KBM-7 (cell line): ENCODE measurements around the gene SPECC1.
A peak's percentile ranks its signal among the peaks of the same experiment; 100 is the strongest.

Source experiments
- DNase-seq: peaks from one replicate; pipeline ENCODE4 v3.0.0-alpha.2; 2015
- in situ Hi-C: fragments of 300-500 bp; cut with MboI; formaldehyde crosslinking; loops from 2 replicates; pipeline ENCODE4 v1.14.3; 2020; ENCODE audit warnings: low sequenced_read_pairs, low pct_unique_long_range_greater_than_20kb, mixed read lengths

The SPECC1 gene

DNA sequence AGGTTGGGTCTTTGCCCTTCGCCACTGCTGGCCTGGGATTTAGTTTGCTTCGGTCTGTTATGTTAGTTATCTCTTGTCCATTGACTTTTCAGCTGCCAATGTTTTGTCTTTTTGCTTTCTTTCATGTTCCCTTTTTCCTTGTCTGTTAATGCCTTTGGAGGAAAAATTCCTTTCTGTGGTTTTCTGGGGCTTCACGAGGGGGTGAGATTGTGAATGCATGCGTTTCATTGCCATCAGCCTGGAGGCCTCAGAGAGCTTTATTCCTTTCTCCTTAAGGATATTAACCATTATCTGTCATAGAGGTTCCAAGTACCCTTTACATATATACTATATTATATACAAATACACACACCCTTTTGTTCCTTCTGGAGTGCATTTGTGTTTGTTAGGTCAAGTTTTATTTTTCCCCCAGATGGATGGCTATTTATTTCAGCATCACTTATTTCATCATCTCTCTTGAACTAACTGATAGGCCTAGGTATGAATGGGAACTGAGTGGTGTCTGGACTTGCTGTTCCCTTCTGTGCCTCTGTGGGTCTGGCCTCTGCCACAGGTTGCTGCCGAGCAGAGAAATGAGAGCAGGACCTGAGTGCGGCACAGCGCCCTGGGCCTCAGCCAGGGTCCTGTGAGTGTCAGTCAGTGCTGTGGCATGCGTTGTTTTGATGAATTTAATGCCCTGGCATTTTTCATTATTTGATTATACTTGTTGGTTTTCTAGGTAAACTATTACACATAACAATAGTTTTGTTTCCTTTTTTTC is 264.8 kb downstream of the SPECC1 start:
- in situ Hi-C loops = no loop called here
- no peak for DNase-seq

DNA sequence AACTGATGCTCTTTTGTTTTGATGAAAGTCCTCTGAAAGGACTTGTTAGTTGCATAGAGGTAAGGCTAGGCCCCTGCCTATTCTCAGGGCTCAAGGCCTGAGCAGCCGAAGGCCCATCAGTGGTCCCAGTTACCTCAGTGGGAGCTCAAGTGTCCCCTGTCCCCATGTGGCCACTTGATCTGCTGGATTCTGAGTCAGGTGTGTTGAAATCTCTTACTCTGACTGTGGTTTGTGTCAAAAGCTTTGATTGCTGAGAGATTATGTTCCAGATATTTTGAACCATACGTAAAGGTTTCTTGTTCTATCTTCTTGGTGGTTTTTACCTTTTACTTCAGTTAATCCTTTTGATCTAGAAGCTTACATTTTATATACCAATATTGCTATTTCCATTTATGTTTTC is 266.5 kb downstream of the SPECC1 start:
- in situ Hi-C loops = no loop called here
- no peak for DNase-seq

DNA sequence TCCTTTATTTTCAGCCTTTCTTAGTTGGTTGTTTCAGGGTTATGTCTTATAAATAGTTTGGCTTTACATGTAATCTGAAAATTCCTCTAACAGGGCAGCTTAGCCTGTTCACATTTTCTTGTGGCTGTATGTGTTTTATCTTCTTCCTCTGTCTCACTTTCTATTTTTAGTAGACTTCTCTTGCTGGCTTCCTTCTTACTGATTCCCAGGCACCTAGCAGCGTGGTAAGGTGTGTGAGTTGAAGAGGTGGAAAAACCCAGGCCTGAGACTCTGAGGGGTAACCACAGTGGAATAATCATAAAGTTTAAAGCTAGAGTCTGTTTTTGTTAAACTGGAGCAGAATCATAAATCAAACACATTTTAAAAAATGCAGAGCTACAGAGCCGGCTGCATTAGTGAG is 267.3 kb downstream of the SPECC1 start:
- no peak for DNase-seq
- in situ Hi-C loops = no loop called here

DNA sequence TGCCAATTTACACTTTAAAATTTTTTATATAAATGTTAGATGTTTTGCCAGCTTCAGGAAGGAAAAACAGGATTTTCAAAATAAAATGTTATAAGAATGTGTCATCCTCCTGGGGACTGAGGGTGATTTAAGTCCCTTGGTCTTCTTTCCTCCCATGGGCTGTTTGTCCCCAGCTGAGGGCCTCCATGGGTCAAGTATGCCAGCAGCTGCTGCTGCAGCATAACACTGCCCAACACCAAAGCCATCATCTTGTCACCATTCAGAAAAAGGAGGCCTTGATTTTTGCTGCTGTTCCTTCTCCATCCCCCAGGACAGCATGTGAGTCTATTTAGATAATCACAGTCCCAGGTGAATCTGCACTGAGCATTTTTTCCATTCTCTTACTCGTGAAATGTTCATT is 269.6 kb downstream of the SPECC1 start:
- in situ Hi-C loops = no loop called here
- no peak for DNase-seq

DNA sequence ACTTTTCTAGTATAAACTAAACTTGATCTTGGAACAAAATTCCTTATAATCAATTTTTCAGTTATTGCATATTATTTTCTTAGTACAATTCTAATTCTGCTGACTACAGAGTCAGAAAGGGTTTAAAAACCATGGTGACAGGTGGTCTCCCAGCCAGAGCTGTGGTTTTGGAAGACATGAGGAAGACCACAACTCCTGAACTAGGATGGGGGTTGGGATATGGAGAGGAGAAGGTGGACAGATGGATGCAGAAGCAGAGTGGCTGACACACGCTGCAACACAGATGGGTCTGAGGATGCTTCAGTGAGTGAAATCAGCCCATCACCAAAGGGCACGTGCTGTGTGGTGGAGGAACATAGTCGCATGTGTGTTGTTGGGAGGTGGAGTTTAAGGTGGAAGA is 270.5 kb downstream of the SPECC1 start:
- in situ Hi-C loops = no loop called here
- no peak for DNase-seq

DNA sequence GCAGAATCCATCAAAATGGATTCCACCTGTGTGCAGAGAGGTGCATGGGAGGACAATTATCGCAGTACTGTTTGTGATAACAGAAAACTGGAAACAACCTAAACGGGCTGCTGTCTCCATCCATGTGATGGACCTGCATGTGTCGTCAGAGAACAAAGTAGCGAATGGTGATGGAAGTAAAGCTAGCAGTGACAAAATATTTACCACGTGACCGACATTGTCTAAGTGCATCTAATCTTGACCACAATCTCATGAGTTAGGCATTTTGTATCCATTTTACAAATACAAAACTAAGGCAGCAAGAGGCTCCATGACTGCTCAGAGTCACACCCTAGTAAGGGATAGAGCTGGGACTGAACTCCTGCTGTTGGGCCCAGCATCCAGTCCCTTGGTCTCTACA is 270.9 kb downstream of the SPECC1 start:
- DNase-seq = no peak
- in situ Hi-C loops = no loop called here

DNA sequence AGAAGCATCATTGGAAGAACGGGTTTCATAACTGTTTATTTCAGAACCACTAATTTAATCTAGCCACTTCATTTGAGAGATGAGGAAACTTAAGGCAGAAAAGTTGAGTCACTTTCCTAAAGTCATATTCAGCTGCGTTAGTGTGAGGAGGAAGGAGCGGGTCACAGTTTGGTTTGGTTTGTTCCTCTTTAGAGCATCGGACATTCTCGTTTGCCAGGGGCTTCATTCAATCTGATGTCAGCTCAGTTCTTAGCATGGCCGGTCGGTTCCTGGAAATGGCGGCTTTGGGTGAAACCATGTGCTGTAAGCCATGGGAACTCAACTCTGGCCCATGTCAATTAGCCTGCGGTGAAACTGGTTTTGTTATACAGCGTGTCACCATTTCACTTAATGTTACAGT is 271.7 kb downstream of the SPECC1 start:
- in situ Hi-C loops = no loop called here
- peak; percentile 33 for DNase-seq

DNA sequence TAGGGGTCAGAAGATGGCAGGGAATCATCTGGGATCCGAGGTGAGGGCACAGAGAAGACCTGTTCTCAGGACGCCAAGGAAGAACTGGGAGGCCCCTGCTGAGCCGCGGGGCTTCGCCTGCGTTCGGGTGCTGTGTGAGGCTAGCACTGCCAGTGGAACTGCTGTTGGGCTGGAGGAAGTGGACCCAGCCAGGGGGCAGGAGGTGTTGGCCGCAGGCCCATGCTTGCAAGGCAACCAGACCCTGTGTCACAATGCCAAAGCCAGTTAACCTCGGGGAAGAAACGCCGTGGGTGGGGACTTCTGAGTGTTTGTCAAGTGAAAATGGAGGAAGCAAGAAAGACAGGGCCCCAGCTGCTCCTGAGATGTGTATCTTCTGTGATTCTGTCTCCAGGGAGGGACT is 272.7 kb downstream of the SPECC1 start:
- in situ Hi-C loops = no loop called here
- no peak for DNase-seq

DNA sequence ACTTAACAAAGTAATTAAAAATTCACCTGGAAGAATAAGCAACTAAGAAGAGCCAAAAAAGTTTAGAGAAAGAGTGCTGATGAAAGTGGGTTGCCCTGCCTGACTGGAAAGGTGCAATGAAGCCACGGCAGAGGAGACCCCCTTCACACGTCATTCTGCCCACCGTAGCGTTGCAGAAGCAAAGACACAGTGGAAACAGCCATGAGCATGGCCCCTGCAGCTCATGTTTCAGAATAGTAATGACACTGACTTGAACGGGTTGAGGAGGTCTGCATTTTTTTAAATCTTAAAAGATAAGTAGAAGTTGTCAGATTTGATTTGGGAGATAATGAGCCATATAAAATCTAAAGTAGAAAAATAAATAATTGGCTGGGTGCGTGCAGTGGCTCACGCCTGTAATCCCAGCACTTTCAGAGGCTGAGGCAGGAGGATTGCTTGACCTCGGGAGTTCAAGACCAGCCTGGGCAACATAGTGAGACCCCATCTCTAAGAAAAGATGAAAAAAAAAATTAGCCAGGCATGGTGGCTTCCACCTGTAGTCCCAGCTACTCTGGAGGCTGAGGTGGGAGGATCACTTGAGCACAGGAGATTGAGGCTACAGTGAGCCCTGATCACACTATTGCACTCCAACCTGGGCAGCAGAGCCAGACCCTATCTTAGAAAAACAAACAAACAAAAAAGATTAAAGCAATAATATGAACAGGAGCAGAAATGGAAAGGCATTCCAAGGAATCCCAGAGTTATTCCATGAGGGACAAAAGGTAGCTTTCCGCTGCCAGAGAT is 273.6 kb downstream of the SPECC1 start:
- in situ Hi-C loops = no loop called here
- no peak for DNase-seq

DNA sequence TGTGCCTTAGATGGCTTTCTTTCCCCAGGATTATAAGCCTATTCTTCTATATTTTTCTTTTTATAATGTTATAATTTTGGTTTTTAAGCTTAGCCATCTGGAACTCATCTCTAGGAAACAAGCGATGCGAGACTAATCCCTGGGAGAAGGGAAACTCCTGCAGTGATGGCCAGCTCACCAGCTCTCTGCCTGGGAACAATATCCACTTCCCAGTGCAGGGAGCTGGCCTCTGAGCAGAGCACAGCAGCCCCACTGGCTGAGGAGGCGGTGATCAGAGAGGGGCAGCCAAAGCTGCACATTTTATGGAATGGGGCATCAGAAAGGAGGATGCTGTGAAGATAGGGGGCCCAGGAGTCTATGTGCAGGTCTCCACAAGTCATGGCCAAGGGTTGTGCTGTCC is 274.9 kb downstream of the SPECC1 start:
- no peak for DNase-seq
- in situ Hi-C loops = no loop called here

DNA sequence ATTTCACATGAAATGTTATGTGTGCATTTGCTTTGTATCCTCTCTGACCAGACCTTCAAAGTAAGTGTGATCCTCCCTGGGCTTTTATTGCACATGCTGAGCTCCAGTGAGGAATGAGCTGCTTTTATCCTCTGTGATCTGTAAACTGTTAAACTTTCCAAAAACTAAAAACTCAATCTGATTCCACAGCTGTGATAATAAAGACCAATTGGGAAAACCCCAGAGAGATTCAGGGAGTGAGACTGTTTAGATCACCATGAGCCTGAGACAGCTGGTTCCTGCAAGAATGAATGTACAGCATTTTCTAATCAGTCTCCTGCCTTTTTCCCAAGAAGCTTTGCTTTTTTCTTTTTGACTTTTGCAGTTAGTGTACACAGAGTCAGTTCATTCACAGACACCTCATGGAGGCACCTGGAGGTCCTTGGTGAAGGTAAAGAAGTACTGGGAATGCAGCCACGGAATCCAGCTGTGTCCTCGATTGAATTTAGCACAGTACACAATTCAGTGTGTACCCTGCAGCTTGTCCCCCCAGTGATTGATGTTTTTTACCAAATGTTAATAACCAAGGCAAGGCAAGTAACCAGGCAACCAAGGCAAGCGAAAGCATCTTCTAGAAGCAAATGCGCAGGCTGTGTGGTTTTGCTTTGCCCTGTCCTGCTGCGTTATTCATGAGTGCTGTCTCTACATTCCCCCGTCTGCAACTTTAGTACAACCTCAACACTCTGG is 275.6 kb downstream of the SPECC1 start:
- in situ Hi-C loops = no loop called here
- no peak for DNase-seq

DNA sequence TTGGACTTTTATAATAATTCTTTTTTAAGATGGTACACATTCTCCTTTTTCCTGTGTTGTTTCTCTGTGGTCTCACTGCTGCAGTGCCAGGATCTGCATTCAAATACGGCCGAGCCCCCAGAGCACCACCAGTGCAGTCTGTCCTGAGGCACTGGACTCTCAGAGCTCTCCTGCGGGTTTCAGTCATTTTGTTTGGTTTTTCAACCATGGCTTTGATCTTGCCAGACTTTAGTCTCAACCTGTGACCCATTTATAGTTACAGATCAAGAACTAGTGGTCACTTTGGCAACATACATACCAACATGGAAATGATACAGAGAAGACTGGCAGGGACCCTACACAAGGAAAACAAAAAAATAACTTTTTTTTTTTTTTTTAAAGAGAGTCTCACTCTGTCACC is 280.8 kb downstream of the SPECC1 start:
- DNase-seq = no peak
- in situ Hi-C loops = no loop called here

DNA sequence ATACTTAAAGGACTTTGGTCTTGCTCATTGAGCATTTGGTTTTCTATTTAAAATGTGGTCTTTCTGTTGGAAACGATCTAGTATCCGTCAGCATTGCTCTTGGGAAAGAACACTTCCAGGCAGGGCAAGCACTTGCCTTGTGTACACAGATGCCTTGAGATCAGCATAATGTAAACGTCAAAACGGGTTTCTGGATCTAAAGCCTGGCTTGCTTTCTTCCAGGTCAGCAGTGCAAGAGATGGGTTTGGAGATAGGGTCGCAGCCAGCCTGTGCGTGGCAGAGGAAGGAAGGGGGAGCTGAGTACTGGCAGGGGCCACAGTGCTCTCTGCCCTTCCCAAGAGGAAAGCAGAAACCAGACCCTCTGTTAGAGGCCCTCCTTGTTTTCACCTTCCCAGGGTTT is 282.7 kb downstream of the SPECC1 start:
- DNase-seq = no peak
- in situ Hi-C loops = no loop called here

DNA sequence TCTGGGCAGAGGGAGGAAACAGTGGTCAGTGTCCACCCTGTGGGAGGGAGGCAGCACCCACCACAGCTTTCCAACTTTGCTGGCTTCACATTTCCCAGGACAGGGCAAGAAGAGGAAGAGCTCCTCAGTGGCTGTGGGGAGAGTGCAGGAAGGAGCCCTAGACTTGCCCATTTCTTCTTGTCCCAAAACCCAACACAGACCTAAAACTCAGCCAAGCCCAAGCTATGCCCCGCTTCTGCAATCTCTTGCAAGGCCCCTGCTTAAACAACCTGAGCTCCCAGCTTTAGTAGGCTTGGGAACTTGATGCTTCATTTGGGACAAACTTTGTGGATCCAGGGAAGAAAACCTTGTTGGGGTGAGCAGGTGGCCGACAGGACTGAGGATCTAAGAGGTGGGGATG is 284.3 kb downstream of the SPECC1 start:
- in situ Hi-C loops = no loop called here
- no peak for DNase-seq

DNA sequence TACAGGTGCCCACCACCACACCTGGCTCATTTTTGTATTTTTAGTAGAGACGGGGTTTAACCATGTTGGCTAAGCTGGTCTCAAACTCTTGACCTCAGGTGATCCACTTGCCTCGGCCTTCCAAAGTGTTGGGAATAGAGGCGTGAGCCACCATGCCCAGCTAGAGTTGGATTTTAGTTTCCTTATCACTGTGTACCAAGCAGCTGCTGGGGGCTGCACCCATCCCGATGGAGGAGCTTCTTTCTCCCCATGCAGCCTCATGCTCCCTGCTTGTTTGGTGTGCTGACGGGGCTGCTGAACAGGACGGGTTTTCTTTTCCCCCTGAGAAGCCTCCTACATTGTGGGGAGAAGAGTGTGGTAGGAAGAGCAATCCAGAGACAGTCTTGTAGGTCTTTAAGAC is 285.0 kb downstream of the SPECC1 start:
- DNase-seq = no peak
- in situ Hi-C loops = no loop called here

DNA sequence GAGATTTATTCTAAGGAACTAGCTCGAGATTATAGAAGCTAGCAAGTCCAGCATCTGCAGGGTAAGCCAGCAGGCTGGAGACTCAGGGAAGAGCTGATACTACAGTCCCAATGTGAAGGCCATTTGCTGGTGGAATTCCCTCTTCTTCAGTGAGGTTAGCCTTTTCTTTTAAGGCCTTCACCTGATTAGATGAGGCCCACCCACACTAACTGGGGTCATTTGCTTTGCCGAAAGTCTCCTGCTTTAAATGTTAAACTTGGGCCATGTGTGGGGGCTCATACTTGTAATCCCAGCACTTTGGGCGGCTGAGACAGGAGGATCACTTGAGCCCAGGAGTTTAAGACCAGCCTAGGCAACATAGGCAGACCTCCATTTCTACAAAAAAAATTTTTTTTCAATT is 289.9 kb downstream of the SPECC1 start:
- DNase-seq = no peak
- in situ Hi-C loops = no loop called here

DNA sequence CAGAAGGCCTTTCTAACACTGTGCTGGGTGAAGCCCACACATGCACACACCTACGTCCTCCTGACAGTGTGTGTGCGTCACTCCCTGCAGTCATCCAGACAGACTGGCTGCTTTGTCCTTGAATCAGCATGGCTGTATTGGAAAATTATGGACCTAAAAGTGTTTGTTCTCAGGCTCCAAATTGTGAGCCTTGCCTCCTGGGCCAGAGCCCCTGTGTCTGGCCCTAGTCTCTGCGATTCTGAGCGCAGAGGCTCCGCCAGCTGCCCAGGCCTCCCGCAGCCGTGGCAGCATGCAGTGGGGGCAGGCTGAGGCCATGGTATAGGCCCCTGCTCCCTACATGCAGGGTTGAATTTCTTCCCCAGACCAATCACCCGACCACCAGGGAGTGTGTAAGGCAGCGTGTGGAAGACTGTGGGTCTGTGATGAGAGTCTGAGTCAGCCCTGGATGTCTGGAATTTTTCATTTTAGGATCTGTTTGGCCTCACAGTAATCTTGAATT is 291.3 kb downstream of the SPECC1 start:
- no peak for DNase-seq
- in situ Hi-C loops = no loop called here

DNA sequence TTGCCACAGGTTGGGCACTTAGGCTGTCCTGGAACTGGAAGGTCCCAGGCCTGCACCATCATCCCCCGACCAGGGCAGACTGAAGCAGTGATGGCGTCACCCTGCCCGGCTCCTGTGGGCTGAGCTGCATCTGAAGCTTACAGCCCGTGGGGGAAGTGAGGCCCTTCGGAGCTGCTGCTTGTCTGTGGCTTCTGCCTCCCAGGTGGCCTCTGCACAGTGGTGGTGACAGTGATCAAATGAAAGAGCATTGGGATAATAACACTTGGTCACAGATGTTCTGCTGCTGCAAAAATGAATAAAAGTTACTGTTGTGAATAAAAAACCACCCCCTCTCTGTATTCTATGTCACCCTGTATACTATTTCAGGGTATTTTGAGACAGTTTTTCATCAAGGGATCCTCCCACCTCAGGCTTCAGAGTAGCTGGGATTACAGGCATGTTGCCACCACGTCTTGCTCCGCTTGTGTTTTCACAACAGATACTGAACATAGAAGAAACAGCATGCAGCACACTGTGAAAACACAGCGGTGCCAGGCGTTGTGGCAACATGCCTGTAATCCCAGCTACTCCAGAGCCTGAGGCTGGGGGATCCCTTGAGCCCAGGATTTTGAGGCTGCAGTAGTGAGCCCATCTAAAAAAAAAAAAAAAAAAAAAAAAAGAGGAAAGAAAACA is 293.2 kb downstream of the SPECC1 start:
- in situ Hi-C loops = no loop called here
- no peak for DNase-seq

DNA sequence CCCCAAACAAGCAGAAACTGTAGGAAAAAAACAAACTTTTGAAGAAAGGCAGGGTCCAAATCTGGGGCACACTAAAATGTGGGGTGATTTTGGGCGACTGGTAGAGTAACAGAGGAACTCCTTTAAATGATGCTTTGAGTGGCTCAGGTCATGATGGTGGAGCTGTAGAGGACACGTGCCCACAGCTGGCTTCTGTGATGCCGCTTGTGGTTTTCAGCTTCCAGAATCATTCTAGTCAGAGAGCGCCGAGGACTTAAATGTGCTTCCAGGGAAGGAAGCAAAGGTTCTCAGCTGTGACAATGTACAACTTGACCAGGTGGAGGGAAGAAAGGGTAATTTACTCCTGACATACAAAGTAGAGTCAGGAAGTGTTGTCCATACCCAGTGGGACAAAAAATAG is 295.8 kb downstream of the SPECC1 start:
- in situ Hi-C loops = no loop called here
- DNase-seq = no peak

DNA sequence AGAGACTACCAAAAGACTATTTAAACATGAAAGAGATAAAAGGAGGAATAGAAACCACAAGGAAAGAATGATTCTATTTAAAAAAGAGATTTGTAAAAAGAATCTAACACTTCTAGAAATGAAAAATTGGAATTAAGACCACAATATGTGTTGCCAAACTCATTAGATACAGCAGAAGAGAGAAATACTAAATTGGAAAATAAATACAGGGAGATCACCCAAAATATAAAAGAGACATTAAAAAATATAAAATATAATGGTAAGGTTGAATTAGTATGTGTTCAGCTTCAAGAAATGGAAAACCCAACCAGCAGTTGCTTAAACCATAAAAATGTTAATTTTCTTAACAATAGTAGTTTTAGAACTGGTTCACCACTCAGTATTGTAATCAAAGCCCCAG is 297.8 kb downstream of the SPECC1 start:
- in situ Hi-C loops = no loop called here
- DNase-seq = no peak
